Brain microvascular endothelial cell (primary cell): ENCODE results near the gene ALK.

ENCODE experiments used
- DNase-seq: peaks from one replicate; pipeline ENCODE4 v3.0.0-alpha.2; 2020
- H3K27ac ChIP-seq: fragments of 250-450 bp; sonication (Bioruptor Pico); 2 replicates; pipeline ENCODE4 v1.5.1; 2020; ENCODE audit warnings: mild to moderate bottlenecking, moderate library complexity
- H3K27me3 ChIP-seq: fragments of 250-450 bp; sonication (Bioruptor Pico); replicated peaks from 2 replicates; pipeline ENCODE4 v1.5.1; 2020; ENCODE audit warnings: mild to moderate bottlenecking
- H3K36me3 ChIP-seq: fragments of 250-450 bp; sonication (Bioruptor Pico); replicated peaks from 2 replicates; pipeline ENCODE4 v1.5.1; 2020; ENCODE audit warnings: mild to moderate bottlenecking
- H3K4me3 ChIP-seq: 2 replicates; pipeline ENCODE4 v1.5.1; 2011; ENCODE audit warnings: low read depth, mild to moderate bottlenecking, control low read depth, low read length, moderate library complexity
- CTCF ChIP-seq: IDR thresholded peaks from 2 replicates; pipeline ENCODE4 v1.5.1; 2011; ENCODE audit warnings: low read depth, mild to moderate bottlenecking, moderate library complexity, low read length, control low read depth, inconsistent platforms; ENCODE audit errors: missing control alignments
- in situ Hi-C: cut with HindIII; loops from 2 replicates; pipeline ENCODE4 v1.10.0; 2017; ENCODE audit warnings: low sequenced_read_pairs, low pct_ligation_motif_present

Gene ALK

DNA sequence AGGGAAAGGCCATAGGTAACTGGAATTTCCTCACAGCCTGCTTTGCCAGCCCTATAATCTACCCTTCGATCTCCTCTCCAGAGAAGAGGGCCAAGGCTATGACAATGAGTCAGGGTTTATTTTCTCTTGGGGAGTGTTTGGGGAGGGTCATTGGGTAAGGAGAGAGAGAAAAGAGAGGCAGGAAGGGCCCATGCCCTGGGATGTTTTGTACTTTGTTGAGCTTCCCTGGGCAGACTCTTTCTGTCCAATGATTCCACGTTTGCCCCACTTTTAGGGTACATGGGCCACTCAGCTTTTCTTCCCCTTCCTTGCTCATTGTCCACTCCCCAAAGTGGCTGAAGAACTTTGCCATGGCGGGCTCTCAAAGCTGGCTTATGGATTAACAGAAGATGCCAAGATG lies 224.2 kb downstream of the ALK start:
- H3K36me3 ChIP-seq = no peaks in the 10 kb centered on the region
- in situ Hi-C loops = no loop called here
- no peak overlapping the region for H3K27ac ChIP-seq
- H3K27me3 ChIP-seq = no peaks in the 10 kb centered on the region
- H3K4me3 ChIP-seq = no peak overlapping the region
- no peak for DNase-seq
- TF ChIP-seq CTCF = no peak

GRCh38 chr2:29694741-29695140 lies 226.6 kb downstream of the ALK start:
- H3K27me3 ChIP-seq = no peaks in the 10 kb centered on the region
- in situ Hi-C loops = no loop called here
- DNase-seq = no peak
- no peak for TF ChIP-seq CTCF
- no peak overlapping the region for H3K4me3 ChIP-seq
- no peak overlapping the region for H3K27ac ChIP-seq
- H3K36me3 ChIP-seq = no peaks in the 10 kb centered on the region

DNA sequence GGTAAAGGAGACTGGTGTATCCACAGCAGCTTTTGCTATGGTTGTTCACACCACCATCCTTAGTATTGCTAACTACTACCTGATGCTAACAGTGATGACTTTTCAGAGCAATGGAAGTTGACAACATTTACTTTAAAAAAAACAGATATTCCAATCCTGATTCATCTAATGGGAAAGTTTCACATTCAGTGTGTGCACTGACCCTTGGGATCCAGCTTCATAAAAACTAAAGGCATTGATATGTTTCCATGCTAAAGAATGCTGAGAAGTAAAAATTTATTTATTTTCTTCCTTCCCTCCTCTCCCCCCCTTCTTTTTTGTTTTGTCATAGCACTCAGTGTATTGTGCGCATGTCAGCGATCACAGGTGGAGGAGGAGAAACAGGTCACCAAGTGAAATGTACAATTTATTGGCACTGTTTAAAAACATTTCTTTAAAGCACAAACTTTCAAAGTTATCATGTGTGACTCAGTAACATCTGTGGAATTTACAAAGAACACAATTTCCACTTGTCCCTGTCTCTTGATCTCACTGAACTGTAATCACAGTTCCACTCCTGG lies 229.9 kb downstream of the ALK start:
- Histone ChIP-seq H3K36me3 (no peaks in the 10 kb centered on the region), H3K4me3 (no peak overlapping the region), H3K27ac (no peak overlapping the region), H3K27me3 (no peaks in the 10 kb centered on the region)
- DNase-seq = no peak
- in situ Hi-C loops = no loop called here
- no peak for TF ChIP-seq CTCF

DNA sequence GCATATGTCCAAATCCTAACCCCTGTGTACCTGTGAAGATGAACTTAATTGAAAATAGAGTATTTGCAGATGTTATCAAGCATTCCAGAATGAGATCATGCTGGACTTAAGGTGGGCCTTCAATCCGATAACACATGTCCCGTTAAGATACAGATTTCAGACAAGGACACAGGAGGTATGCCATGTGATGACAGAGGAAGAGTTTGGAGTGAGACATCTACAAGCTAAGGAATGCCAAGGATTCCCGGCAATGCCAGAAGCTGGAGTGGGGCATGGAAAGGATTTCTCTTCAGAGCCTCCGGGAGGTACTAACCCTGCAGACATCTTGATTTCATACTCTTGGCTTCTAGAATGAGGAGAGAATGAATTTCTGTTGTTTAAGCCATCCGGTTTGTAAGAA lies 231.7 kb downstream of the ALK start:
- no peak for TF ChIP-seq CTCF
- H3K4me3 ChIP-seq = no peak overlapping the region
- H3K36me3 ChIP-seq = no peaks in the 10 kb centered on the region
- no peak overlapping the region for H3K27ac ChIP-seq
- H3K27me3 ChIP-seq = no peaks in the 10 kb centered on the region
- in situ Hi-C loops = no loop called here
- no peak for DNase-seq

DNA sequence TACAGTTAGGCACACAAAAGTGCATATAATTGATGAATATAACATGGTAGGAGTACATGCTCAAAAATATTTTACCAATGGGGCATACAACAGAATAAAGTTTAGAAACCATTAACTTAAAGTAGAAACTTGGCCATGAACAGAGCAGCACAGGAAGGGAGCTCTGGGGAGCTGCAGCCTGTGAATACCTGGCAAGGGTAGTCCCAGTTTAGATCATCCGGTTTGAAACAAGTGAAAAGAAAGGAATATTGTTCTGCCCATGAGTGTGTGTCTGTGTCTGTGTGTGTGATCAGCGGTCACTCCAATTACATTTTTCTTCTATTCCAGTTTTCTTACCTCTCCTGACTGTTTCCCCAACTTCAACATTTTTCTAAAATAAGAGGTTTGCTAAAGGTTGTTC lies 233.0 kb downstream of the ALK start:
- Histone ChIP-seq H3K27me3 (no peaks in the 10 kb centered on the region), H3K36me3 (no peaks in the 10 kb centered on the region), H3K4me3 (no peak overlapping the region), H3K27ac (no peak overlapping the region)
- DNase-seq = no peak
- in situ Hi-C loops = no loop called here
- TF ChIP-seq CTCF = no peak

- no peak overlapping the region for H3K27ac ChIP-seq
- H3K27me3 ChIP-seq = no peaks in the 10 kb centered on the region
- TF ChIP-seq CTCF = no peak
- H3K4me3 ChIP-seq = no peak overlapping the region
- no peaks in the 10 kb centered on the region for H3K36me3 ChIP-seq
- no peak for DNase-seq
- in situ Hi-C loops = no loop called here
These were observed 234.3 kb downstream of the ALK start for GRCh38 chr2:29687121-29687520.
